Measurements from ENCODE around the gene FOXK1.
A peak's percentile ranks its signal among the peaks of the same experiment; 100 is the strongest.

FOXK1 gene

DNA sequence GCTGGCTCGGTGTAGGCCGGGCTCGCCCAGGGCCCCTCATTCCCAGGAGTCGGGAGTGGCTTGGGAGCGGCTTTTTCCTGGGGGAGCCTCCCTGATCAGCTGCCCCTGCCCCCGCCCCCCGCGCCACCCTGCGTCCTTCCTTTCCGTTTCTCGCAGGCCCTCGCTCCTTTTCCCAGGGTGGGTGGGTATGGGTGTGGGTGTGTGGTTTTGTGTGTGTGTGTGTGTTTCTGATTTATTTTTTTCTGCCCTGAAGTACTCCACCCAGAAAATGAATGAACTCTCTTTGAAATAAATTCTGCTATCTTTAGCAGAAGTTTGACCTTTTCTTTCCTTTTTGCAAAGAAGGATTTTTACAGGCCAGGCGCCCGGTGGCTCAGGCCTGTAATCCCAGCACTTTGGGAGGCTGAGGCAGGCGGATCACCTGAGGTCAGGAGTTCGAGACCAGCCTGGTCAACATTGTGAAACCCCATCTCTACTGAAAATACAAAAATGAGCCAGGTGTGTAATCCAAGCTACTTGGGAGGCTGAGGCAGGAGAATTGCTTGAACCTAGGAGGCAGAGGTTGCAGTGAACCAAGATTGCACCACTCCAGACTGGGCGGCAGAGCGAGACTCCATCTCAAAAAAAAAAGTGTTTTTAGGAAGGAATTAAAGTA is 63.3 kb downstream of the FOXK1 start:
- no peak for DNase-seq (ENCODE audit: low read depth)

DNA sequence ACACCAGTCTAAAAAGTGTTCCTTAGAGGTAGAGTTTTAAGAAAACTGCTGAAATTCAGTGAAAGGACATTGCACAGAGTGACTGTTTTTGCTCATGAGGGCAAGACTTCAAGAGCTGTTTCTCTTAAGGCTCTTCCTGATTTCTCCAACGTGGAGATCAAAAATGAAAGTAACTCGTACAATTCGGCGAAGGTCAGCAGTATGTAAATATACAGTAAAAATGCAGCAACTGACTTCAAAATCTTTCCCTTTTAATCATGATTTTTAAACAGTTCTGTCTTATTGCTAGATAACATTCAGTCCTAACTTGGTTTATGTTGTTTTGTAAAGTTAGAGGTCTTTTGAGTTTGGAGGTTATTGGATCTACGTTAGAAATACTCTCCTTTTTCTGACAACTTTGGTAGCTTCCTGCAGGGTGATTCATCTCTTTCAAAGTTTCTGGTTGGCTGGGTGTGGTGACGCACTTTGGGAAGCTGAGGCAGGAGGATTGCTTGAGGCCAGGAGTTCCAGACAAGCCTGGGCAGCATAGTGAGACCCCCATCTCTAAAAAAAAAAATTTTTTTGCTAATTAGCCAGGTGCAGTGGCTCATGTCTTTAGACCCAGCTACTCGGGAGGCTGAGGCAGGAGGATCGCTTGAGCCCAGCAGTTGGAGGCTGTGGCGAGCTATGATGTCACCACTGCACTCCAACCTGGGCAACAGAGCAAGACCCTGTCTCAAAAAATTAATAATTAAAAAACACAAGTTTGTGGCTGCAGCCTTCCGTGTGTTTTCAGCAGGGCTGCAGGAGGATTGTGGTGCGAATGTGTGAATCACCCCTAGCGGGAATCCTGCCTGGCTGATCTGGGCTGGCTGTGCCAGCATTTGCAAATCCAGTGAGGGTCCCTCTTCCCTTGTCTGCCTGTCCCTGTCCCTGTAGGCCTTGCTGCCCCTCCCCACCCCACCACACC is 64.2 kb downstream of the FOXK1 start:
- peak; percentile 79 for DNase-seq (ENCODE audit: low read depth)

DNA sequence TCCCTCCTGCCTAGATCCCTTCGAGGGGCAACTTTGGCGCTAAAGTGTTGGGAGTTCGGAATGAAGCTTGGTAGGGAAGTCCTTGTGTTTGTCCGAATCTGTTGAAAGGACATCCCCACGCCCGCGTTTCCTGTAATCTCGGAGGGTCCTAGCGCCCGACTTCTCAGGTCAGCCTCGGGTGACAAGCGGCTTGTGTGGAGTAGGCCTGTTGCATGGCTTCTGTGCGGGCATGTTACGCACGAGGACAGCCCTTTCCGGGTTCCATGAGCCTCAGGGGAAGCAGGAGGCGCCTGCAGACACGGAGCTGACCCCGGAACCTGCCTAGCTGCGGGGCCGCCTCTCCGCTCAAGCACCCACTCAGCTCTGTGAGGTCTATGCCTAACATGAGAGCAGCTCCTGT is 64.9 kb downstream of the FOXK1 start:
- DNase-seq (ENCODE audit: low read depth) = no peak

DNA sequence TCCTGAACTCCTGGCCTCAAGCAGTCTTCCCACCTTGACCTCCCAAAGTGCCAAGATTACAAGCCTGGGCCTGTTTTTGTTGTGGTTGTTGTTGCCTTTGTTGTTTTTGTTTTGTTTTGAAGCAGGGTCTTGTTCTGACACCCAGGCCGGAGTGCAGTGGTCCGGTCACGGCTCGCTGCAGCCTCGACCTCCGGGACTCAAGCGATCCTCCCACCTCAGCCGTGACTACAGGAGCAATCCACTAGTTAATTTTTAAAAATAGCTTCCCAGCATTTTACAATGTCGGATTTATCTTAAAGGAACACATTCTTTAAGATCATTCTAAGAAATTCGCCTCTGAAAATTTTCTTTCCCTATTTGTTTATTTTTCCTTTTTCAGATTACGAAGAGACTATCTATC is 65.7 kb downstream of the FOXK1 start:
- DNase-seq (ENCODE audit: low read depth) = no peak

DNA sequence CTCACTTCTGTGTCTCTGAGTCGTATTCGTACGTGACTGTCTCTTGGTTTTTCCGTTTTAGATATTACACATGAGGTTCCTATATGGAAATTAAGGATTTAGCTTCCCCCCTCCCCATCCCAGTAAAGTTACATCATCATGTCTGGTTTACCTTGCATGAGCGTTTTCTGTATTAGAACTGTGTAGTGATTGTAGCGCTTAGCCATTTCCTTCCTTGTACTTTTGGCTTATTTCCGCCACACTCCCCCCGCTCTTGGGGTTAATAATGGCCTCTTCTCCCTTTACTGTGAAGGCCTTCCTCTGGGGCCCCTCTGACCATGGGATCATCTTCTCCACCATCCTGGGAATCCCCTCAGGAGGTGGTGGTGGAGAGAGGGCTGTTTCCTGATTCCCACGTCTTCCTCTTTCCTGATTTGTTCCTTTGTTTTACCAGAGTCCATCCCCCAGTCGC is 66.2 kb downstream of the FOXK1 start:
- DNase-seq (ENCODE audit: low read depth) = no peak

DNA sequence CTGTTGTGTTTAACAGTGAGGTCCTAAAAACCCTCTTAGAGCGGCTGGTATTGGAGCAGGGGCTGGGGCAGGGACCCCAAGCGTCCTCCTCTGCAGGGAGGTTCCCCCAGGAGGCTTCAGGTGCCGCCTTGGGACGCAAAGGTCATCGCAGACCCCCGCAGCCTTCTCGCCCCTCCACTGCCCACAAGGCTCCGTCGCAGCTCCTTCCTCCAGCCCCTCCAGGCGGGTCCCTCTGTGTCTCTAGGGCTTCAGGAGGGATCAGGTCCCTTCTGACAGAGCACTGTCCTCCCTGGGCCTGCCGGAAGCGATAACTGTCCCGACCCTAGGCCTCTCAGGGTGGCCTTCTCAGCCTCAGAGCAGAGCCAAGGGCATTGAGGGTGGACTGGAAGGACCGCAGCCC is 67.3 kb downstream of the FOXK1 start:
- no peak for DNase-seq (ENCODE audit: low read depth)

DNA sequence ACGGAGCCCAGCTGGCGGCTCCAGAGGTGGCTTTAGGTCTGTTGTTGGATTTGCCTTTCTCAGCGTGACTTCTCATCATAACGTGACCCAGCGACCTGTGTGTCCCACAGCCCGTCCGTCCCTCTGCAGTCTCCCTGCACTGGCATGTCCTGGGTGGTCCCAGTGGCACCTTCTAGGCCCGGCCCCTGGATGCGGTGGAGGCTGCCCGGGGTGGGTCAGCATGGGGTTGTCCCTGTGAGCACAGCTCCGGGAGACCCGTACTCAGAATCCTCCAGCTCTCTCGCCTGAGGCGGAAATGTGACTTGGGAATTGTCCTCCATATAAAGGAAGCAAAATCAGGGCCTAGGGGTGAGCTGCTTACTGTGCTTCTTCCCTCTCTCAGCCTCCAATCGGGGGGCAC is 67.7 kb downstream of the FOXK1 start:
- DNase-seq (ENCODE audit: low read depth) = no peak

DNA sequence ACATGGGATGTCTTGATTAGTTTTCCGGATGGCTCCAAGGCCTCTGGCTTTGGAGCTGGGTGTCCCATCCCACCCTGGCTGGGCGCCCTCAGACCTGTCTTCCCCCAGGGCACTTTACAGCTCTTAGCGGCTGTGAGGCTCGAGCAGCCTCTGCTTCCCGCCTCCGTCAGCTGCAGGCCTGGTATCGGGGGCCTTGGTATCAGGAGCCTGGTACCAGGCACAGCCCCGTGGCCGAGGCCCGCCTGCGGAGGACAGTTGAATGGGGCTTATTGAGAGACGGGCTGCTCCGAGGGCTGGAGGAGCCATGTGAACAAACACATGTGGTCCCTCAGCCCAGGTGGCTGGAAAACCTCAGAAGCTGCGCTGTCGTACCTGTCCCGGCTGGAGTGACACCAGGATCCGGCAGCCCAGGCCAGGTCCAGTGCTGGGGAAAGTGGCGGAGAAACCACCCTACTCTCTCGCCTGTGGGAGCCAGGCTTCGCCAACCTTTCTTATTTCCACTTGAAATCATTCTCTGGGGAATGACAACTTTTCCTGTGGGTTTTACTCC is 69.4 kb downstream of the FOXK1 start:
- DNase-seq (ENCODE audit: low read depth) = no peak

DNA sequence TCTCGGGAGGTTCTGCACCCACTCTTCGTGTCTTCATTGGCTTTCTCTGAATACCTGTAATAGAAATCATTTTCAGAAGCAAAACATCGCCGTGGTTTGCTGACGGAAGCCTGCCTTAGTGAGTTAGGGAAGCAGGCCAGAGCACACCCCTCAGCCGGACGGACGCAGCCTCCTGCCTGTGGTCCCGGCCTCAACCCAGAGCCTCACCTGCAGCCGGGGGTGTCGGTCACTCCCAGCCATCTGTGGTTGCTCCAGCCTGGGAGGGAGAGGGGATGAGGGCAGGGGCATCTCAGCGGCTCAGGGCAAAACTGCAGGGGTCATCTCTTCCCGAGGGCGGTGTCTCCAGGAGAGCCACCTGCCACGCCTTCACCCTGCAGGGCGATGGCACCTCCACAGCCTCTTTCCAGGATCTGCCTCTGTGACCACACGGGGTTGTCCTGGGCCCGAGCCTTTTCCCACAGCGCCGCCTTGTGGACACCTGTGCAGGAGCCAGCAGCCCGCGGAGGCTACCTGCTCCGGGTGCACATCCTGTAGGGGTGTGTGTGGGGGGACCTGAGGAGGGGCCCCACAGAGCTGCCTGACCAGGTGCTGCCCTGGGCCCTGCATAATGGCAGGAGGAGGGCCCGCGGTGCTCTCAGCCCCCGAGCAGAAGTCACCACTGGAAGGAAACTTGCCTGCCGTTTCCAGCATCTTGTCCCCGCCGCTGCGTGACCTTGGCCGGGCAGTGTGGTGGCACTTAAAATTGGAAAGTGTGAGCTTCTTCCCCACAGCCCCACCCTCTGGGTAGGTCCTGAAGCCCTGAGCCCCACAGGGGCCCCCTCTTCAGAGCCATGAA is 71.7 kb downstream of the FOXK1 start:
- DNase-seq (ENCODE audit: low read depth) = no peak

DNA sequence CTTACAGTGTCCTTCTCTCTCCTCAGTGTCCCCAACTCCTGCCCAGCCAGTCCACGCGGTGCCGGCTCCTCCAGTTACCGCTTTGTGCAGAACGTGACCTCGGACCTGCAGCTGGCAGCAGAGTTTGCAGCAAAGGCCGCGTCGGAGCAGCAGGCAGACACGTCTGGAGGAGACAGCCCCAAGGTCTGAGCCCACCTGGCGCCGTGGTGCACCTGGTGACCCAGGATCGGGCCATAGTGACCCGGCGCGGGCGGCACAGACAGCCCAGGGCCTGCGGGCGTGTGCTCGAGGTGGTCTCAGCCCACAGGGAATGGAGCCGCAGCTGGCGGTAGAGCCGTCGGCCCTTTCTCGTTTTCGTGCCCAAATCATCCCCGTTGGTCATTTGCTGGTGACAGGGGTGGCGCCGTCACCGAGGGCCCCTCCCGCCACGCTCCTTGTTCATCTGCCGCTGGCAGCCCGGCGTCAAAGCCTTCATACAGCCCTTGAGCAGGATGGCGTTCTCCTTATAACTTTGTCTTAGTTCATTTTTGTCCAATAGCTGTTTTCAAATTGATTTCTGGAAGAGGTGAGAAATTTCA is 72.4 kb downstream of the FOXK1 start:
- no peak for DNase-seq (ENCODE audit: low read depth)

DNA sequence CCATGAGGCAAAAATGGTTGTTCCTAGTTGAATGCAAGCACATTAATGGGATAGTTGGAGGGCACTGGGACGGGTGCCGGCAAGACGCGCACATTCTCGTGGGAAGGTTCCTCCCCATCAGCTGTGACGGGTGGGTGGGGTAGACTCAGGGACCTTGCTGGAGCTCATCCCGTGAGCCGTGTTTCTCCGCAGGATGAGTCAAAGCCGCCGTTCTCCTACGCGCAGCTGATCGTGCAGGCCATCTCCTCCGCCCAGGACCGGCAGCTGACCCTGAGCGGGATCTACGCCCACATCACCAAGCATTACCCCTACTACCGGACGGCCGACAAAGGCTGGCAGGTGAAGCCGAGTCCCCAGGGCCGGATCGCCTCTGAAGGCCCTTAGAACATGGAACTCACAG is 73.0 kb downstream of the FOXK1 start:
- no peak for DNase-seq (ENCODE audit: low read depth)

DNA sequence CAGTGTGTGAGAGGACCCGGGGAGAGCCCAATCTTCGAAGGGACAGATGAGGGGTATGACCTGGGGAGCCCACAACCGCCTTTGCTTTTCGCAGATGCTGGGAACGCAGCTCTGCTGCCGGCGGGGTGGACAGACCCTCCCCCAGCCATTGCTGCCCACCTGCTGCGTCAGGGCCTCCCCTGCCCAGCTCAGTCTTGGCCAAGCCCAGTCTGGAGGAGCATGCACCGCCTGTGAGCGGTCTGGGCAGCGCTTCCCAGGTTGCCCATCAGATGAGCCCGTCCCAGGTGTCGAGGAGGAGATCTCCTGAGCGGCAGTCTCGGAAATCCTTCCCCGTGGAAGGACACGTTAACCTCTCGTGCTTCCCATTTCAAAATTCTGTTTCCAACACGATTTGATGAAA is 76.0 kb downstream of the FOXK1 start:
- no peak for DNase-seq (ENCODE audit: low read depth)

DNA sequence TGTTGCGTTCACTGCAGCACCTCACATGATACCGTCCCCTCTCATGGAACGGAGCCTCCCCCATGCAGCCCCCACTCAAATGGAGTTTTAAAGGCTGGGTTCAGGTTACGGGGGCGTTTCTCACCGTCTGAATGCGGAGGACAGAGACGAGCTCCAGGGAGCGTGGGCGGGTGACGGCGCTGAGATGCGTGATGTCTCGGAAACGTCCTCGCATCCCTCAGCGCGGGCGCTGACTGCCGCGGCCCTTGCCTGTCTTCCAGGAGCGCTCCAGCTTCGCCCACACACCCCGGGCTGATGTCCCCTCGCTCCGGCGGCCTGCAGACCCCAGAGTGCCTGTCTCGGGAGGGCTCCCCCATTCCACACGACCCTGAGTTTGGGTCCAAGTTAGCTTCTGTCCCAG is 76.7 kb downstream of the FOXK1 start:
- DNase-seq (ENCODE audit: low read depth) = no peak

DNA sequence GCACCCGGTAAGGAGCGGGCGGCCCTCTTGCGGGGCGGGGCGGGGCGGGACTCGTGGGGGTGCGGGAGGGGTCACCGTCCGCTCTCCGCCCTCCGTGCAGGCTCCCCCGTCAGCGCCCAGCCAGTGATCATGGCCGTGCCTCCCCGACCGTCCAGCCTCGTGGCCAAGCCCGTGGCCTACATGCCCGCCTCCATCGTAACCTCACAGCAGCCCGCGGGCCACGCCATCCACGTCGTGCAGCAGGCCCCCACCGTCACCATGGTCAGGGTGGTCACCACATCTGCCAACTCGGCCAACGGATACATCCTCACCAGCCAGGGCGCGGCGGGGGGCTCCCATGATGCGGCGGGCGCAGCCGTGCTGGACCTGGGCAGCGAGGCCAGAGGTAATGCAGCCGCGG is 77.1 kb downstream of the FOXK1 start:
- no peak for DNase-seq (ENCODE audit: low read depth)

DNA sequence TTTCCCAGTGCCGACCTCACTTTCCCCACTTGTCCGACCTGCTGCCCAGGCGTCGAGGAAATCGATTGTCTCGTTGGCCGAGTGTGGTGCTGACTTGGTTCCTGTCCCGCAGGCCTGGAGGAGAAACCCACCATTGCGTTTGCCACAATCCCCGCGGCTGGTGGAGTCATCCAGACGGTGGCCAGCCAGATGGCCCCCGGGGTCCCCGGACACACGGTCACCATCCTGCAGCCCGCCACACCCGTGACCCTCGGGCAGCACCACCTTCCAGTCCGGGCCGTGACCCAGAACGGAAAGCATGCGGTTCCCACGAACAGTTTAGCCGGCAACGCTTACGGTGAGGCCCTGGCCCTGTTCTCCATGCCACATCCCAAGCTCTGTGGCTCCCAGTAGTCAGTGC is 78.9 kb downstream of the FOXK1 start:
- no peak for DNase-seq (ENCODE audit: low read depth)

DNA sequence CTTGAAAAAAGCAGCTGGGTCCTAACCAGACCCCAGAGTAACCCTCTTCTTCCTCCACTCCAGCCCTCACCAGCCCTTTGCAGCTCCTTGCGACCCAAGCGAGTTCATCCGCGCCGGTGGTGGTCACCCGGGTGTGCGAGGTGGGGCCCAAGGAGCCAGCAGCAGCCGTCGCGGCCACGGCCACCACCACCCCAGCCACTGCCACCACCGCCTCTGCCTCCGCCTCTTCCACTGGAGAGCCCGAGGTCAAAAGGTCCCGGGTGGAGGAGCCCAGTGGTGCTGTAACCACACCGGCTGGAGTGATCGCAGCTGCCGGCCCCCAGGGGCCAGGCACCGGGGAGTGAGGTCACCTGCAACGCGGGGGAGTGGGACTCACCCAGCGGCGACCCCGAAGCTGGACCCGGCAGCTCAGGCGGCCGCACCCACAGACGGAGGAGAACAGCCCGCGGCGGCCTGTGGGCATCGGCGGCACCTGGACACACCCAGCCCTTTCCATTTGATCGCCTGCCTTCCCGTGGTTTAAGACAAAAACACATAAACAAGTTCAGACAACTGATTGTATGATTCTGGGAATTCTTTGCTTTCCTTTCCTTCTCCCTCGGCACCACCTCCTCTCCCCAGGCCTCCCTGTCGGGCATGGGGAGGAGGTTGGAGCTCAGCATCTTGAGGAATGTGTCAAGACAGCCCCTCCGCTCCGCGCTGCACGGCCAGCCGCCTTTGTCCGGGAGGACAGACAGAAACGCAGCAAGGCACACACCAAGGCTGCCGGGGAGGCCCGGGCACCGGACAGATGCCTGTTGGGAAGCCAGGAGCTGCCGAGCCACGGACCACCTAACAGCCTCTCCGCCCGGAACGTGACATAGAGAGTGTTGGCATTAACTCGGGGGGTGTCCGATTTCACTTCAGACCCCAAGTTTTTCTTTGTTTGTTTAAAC is 80.3 kb downstream of the FOXK1 start:
- DNase-seq (ENCODE audit: low read depth) = no peak

DNA sequence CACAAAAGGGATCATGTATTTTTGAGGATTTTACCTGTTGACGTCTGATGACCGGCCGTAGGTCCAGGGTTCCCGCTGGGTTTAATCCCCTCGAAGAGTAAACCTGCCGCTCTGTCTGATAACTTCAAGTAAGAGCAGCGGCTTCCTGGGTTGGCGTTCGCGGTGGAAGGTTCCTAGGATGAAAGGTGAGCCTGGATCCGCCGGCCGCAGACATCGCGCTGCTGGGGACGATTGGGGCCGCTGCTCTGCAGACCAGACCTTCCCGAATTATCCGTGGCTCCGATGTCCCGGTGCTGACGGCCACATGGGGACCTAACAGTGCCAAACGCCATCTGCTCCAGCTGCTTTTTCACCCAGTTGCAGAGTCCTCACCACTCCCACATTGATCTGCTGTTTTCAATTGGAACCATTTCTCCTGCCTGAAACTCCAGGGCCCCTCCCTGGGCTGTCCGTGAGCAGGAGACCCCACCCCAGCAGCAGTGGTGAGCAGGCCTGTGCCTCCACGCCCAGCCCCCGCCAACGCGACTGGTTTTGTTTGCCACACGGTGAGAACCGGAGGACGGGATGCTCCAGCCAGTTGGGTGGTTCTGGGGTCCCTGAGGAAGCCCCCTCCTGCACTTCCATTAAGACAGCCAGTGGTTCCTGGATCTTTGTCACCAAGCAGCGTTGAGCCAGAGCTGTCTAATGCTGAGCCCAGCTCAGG is 81.1 kb downstream of the FOXK1 start:
- DNase-seq (ENCODE audit: low read depth) = no peak

DNA sequence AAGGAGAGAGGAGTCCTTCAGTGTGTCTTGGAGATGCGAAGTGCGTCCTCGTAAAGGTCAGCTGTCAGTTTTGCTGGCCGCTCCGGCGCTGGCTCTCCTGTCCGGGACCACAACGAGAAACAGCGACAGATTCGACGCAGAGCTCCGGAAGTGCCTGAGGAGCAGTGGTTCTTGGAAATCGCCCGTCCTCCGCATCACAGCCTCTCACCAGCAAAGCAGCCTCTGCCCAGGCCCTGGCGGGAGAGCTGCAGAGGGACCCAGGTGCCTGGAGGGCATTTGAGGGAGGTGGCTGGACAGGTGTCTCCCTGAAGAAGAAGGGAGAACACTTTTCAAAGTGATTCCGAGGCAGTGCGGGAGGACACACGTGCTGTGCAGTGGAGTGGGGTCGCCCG is 81.7 kb downstream of the FOXK1 start:
- DNase-seq (ENCODE audit: low read depth) = no peak

DNA sequence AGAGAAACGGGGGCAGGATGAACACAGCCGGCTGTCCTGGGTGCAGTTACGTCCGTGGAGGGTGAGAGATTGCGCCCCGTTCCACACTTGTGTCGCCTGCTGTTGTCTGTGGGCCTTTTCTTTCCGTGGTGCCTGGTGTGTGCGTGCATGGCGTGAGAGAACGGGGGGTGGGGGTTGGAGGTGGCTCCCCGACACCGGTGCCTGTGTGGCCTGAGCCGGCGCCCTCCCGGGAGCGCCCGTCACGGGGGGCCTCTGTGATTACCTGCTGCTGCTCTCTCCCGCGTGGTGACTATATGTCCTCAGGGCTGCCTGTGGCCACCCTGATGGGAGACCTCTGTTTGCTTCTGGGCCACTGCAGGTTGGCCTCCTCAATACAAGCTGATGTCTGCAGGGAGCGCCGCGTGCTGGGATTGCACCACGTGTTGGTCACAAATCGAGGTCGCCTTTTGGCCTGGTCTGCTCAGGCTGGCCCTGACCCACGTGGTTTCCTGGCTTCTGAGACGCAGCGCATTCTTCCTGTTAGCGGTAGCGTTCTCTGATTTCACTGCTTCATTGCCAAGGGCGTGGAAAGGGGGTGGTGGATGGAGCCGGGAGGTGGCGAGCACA is 82.4 kb downstream of the FOXK1 start:
- DNase-seq (ENCODE audit: low read depth) = no peak

All from HS-5 (cell line).